Adipocyte (in vitro differentiated cells): Measurements from ENCODE around the gene MMP23B.

Experiments used
- DNase-seq: peaks from one replicate; pipeline ENCODE4 v3.0.0-alpha.2; 2015; ENCODE audit warnings: low read depth
- H3K27me3 ChIP-seq: replicated peaks from 2 replicates; pipeline ENCODE4 v1.7.0; 2013; ENCODE audit warnings: mild to moderate bottlenecking, low read length, moderate library complexity; ENCODE audit not compliant: control insufficient read depth, insufficient read depth
- H3K36me3 ChIP-seq: 2 replicates; pipeline ENCODE4 v1.7.0; 2013; ENCODE audit warnings: low read length, mild to moderate bottlenecking, moderate library complexity; ENCODE audit not compliant: control insufficient read depth, insufficient read depth, severe bottlenecking
- H3K4me1 ChIP-seq: 2 replicates; pipeline ENCODE4 v1.7.0; 2013; ENCODE audit warnings: mild to moderate bottlenecking, low read length, moderate library complexity; ENCODE audit not compliant: control insufficient read depth, insufficient read depth
- H3K4me3 ChIP-seq: 2 replicates; pipeline ENCODE4 v1.7.0; 2013; ENCODE audit warnings: mild to moderate bottlenecking, low read length, moderate library complexity
- H3K9ac ChIP-seq: 2 replicates; pipeline ENCODE4 v1.7.0; 2013; ENCODE audit warnings: mild to moderate bottlenecking, low read length, moderate library complexity
- H3K9me3 ChIP-seq: 2 replicates; pipeline ENCODE4 v1.7.0; 2013; ENCODE audit warnings: mild to moderate bottlenecking, low read length, moderate library complexity; ENCODE audit not compliant: control insufficient read depth

The MMP23B gene

GRCh38 chr1:1604374-1605033, 27.5 kb upstream of the MMP23B start:
- no peak overlapping the region for H3K9ac ChIP-seq
- no peaks in the 10 kb centered on the region for H3K4me1 ChIP-seq
- no peak overlapping the region for H3K4me3 ChIP-seq
- DNase-seq, result no peak
- H3K27me3 ChIP-seq, result peaks cover 14% of the 10 kb centered on the region
- H3K36me3 ChIP-seq, result no peaks in the 10 kb centered on the region
- no peaks in the 10 kb centered on the region for H3K9me3 ChIP-seq

DNA sequence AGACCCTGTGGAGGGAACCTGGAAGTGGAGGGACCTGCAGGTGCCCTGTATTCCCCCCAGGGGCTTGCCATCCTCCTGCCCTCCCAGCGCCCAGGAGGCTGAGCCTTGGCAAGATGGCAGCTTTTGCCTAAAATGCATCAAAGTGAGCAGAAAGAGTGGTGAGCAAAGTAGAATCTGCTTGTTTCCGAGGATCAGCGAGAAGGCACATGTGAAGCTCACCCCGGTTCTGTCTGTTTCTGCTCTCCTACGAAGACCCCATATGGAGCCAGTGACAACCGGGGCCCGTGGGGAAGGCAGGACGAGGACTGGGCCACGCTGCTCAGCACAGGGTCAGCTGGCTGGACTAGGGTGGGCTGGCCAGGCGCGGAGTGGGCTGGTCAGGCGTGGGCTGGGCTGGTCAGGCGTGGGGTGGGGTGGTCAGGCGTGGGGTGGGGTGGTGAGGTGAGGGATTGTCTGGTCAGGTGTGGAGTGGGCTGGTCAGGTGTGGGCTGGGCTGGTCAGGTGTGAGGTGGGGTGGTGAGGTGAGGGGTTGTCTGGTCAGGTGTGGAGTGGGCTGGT, 26.9 kb upstream of the MMP23B start:
- DNase-seq, result no peak
- H3K9me3 ChIP-seq, result no peaks in the 10 kb centered on the region
- H3K27me3 ChIP-seq, result peaks cover 14% of the 10 kb centered on the region
- H3K36me3 ChIP-seq, result no peaks in the 10 kb centered on the region
- no peak overlapping the region for H3K9ac ChIP-seq
- no peak overlapping the region for H3K4me3 ChIP-seq
- H3K4me1 ChIP-seq, result no peaks in the 10 kb centered on the region

GRCh38 chr1:1605724-1606123, 26.2 kb upstream of the MMP23B start:
- Histone ChIP-seq H3K4me1 (peaks cover 1% of the 10 kb centered on the region), H3K36me3 (no peaks in the 10 kb centered on the region), H3K9ac (no peak overlapping the region), H3K9me3 (no peaks in the 10 kb centered on the region), H3K27me3 (peaks cover 12% of the 10 kb centered on the region), H3K4me3 (no peak overlapping the region)
- no peak for DNase-seq

- peaks cover 7% of the 10 kb centered on the region for H3K27me3 ChIP-seq
- no peaks in the 10 kb centered on the region for H3K9me3 ChIP-seq
- H3K9ac ChIP-seq, result no peak overlapping the region
- peaks cover 7% of the 10 kb centered on the region for H3K4me1 ChIP-seq
- DNase-seq, result no peak
- H3K4me3 ChIP-seq, result no peak overlapping the region
- H3K36me3 ChIP-seq, result no peaks in the 10 kb centered on the region
Measured at GRCh38 chr1:1606232-1606631, 25.7 kb upstream of the MMP23B start.

GRCh38 chr1:1609822-1610485, 22.0 kb upstream of the MMP23B start:
- no peak for DNase-seq
- peaks cover 26% of the 10 kb centered on the region for H3K4me1 ChIP-seq
- no peak overlapping the region for H3K4me3 ChIP-seq
- H3K9me3 ChIP-seq, result no peaks in the 10 kb centered on the region
- H3K27me3 ChIP-seq, result peaks cover under 1% of the 10 kb centered on the region
- H3K9ac ChIP-seq, result no peak overlapping the region
- H3K36me3 ChIP-seq, result no peaks in the 10 kb centered on the region

- peak overlapping the region; percentile 62 for H3K9ac ChIP-seq
- peaks cover 26% of the 10 kb centered on the region for H3K4me1 ChIP-seq
- no peaks in the 10 kb centered on the region for H3K36me3 ChIP-seq
- no peaks in the 10 kb centered on the region for H3K27me3 ChIP-seq
- no peaks in the 10 kb centered on the region for H3K9me3 ChIP-seq
- H3K4me3 ChIP-seq, result peak overlapping the region; percentile 40
- DNase-seq, result no peak
Measured at GRCh38 chr1:1610796-1611195, 21.2 kb upstream of the MMP23B start.

GRCh38 chr1:1612104-1612400, 19.9 kb upstream of the MMP23B start:
- no peak for DNase-seq
- H3K9me3 ChIP-seq, result no peaks in the 10 kb centered on the region
- H3K36me3 ChIP-seq, result no peaks in the 10 kb centered on the region
- H3K27me3 ChIP-seq, result no peaks in the 10 kb centered on the region
- no peak overlapping the region for H3K4me3 ChIP-seq
- H3K4me1 ChIP-seq, result peaks cover 32% of the 10 kb centered on the region
- H3K9ac ChIP-seq, result no peak overlapping the region

DNA sequence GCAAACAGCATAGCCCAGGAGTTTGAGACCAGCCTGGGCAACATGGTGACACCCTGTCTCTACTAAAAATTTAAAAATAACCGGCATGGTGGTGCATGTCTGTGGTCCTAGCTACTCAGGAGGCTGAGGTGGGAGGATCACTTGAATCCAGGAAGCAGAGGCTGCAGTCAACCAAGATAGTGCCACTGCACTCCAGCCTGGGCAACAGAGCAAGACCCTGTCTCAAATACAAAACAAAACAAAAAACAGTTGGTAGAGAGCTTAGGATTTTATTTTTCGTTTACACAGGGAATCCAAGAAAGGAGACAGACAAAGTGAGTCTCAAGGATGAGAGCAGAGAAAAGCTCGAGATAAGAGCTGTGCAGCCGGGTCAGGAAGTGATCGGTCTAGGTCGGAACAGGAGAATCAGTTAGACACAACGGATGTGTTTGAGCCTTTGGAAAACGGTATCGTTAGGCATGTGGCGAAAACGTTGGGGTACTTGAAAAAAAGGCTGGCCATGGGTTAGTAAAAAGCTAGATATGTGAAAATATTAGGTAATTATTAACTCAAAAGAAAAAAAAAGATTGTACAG, 18.4 kb upstream of the MMP23B start:
- Histone ChIP-seq H3K4me3 (peak overlapping the region; percentile 91), H3K27me3 (no peaks in the 10 kb centered on the region), H3K9ac (peak overlapping the region; percentile 99), H3K36me3 (peaks cover 6% of the 10 kb centered on the region), H3K9me3 (no peaks in the 10 kb centered on the region), H3K4me1 (peaks cover 37% of the 10 kb centered on the region)
- no peak for DNase-seq

- Histone ChIP-seq H3K36me3 (peaks cover 6% of the 10 kb centered on the region), H3K4me1 (peaks cover 37% of the 10 kb centered on the region), H3K4me3 (peak overlapping the region; percentile 91), H3K9me3 (no peaks in the 10 kb centered on the region), H3K9ac (peak overlapping the region; percentile 99), H3K27me3 (no peaks in the 10 kb centered on the region)
- DNase-seq, result peak; percentile 12
Measured at GRCh38 chr1:1614204-1614953, 17.6 kb upstream of the MMP23B start.

DNA sequence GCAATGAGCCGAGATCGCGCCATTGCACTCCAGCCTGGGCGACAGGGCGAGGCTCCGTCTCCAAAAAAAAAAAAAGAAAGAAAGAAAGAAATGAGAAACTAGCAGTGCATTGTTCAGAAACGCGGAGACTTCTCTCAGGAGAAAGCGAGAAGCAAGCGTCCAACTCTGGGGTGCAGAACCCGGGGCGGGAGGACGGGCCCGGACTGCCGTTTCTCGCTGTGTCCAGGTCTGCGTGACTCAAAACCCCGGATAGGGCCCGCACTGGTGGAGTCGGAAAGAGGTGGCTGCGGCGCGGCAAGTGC, 17.1 kb upstream of the MMP23B start:
- DNase-seq, result no peak
- Histone ChIP-seq H3K9me3 (no peaks in the 10 kb centered on the region), H3K4me1 (peaks cover 37% of the 10 kb centered on the region), H3K36me3 (peaks cover 6% of the 10 kb centered on the region), H3K27me3 (no peaks in the 10 kb centered on the region), H3K9ac (peak overlapping the region; percentile 99), H3K4me3 (peak overlapping the region; percentile 91)
